T-helper 2 cell treated with Interferon-gamma antibody and Interleukin-4, amounts not matched to agents 5 μg/mL and 100 μg/mL, for 36 hours (primary cell): ENCODE measurements around the gene PLOD2.

ENCODE experiments used
- DNase-seq: peaks from one replicate; pipeline ENCODE4 v3.0.0; 2021; ENCODE audit warnings: low spot score
- H3K27ac Mint-ChIP-seq: one replicate; pipeline ENCODE4 v1.8.0; 2021; ENCODE audit warnings: mild to moderate bottlenecking, mixed read lengths
- H3K27me3 Mint-ChIP-seq: one replicate; pipeline ENCODE4 v1.8.0; 2021; ENCODE audit warnings: low read depth, mixed read lengths
- H3K36me3 Mint-ChIP-seq: one replicate; pipeline ENCODE4 v1.8.0; 2021; ENCODE audit warnings: low read depth, mixed read lengths
- H3K4me1 Mint-ChIP-seq: one replicate; pipeline ENCODE4 v1.8.0; 2021; ENCODE audit warnings: low read depth, mixed read lengths
- H3K4me3 Mint-ChIP-seq: one replicate; pipeline ENCODE4 v1.8.0; 2022; ENCODE audit warnings: mild to moderate bottlenecking, moderate library complexity, mixed read lengths
- H3K9me3 Mint-ChIP-seq: one replicate; pipeline ENCODE4 v1.8.0; 2021; ENCODE audit warnings: mixed read lengths

The PLOD2 gene

GRCh38 chr3:146142757-146143156 is 18.2 kb downstream of the PLOD2 start:
- no peaks in the 10 kb centered on the region for H3K9me3 Mint-ChIP-seq
- H3K4me1 Mint-ChIP-seq, result no peaks in the 10 kb centered on the region
- no peak for DNase-seq

GRCh38 chr3:146139586-146140110 is 21.3 kb downstream of the PLOD2 start:
- no peak for DNase-seq
- H3K4me1 Mint-ChIP-seq, result no peaks in the 10 kb centered on the region

More at GRCh38 chr3:146142757-146143156, 18.2 kb downstream of the PLOD2 start:
- Mint-ChIP-seq H3K36me3 (no peaks in the 10 kb centered on the region), H3K27me3 (no peaks in the 10 kb centered on the region), H3K4me3 (no peak overlapping the region), H3K27ac (no peak overlapping the region)

GRCh38 chr3:146138902-146139301 is 22.1 kb downstream of the PLOD2 start:
- no peak overlapping the region for H3K4me3 Mint-ChIP-seq
- H3K27ac Mint-ChIP-seq, result no peak overlapping the region
- H3K36me3 Mint-ChIP-seq, result no peaks in the 10 kb centered on the region
- no peaks in the 10 kb centered on the region for H3K4me1 Mint-ChIP-seq
- no peaks in the 10 kb centered on the region for H3K9me3 Mint-ChIP-seq
- H3K27me3 Mint-ChIP-seq, result no peaks in the 10 kb centered on the region
- no peak for DNase-seq

More at GRCh38 chr3:146139586-146140110, 21.3 kb downstream of the PLOD2 start:
- H3K36me3 Mint-ChIP-seq, result no peaks in the 10 kb centered on the region
- no peaks in the 10 kb centered on the region for H3K9me3 Mint-ChIP-seq
- no peak overlapping the region for H3K4me3 Mint-ChIP-seq
- H3K27ac Mint-ChIP-seq, result no peak overlapping the region
- H3K27me3 Mint-ChIP-seq, result no peaks in the 10 kb centered on the region

GRCh38 chr3:146136647-146137046 is 24.3 kb downstream of the PLOD2 start:
- Mint-ChIP-seq H3K9me3 (no peaks in the 10 kb centered on the region), H3K36me3 (no peaks in the 10 kb centered on the region), H3K27me3 (no peaks in the 10 kb centered on the region), H3K4me3 (no peak overlapping the region), H3K4me1 (no peaks in the 10 kb centered on the region), H3K27ac (no peak overlapping the region)
- DNase-seq, result no peak

- Mint-ChIP-seq H3K36me3 (no peaks in the 10 kb centered on the region), H3K9me3 (no peaks in the 10 kb centered on the region), H3K4me3 (no peak overlapping the region), H3K4me1 (no peaks in the 10 kb centered on the region), H3K27me3 (no peaks in the 10 kb centered on the region), H3K27ac (no peak overlapping the region)
- DNase-seq, result no peak
Observed at GRCh38 chr3:146134348-146135117, 26.5 kb downstream of the PLOD2 start.

GRCh38 chr3:146133441-146133840 is 27.5 kb downstream of the PLOD2 start:
- H3K36me3 Mint-ChIP-seq, result no peaks in the 10 kb centered on the region
- DNase-seq, result no peak
- H3K27me3 Mint-ChIP-seq, result no peaks in the 10 kb centered on the region
- H3K9me3 Mint-ChIP-seq, result no peaks in the 10 kb centered on the region
- no peak overlapping the region for H3K27ac Mint-ChIP-seq
- H3K4me3 Mint-ChIP-seq, result no peak overlapping the region
- no peaks in the 10 kb centered on the region for H3K4me1 Mint-ChIP-seq

- Mint-ChIP-seq H3K4me1 (no peaks in the 10 kb centered on the region), H3K27me3 (no peaks in the 10 kb centered on the region), H3K9me3 (no peaks in the 10 kb centered on the region), H3K27ac (no peak overlapping the region), H3K36me3 (no peaks in the 10 kb centered on the region), H3K4me3 (no peak overlapping the region)
- DNase-seq, result no peak
Observed at GRCh38 chr3:146131616-146132410, 29.2 kb downstream of the PLOD2 start.

GRCh38 chr3:146130881-146131371 is 30.1 kb downstream of the PLOD2 start:
- no peak overlapping the region for H3K4me3 Mint-ChIP-seq
- H3K36me3 Mint-ChIP-seq, result no peaks in the 10 kb centered on the region
- no peak overlapping the region for H3K27ac Mint-ChIP-seq
- H3K27me3 Mint-ChIP-seq, result no peaks in the 10 kb centered on the region
- no peak for DNase-seq
- H3K4me1 Mint-ChIP-seq, result no peaks in the 10 kb centered on the region
- no peaks in the 10 kb centered on the region for H3K9me3 Mint-ChIP-seq

- Mint-ChIP-seq H3K4me1 (no peaks in the 10 kb centered on the region), H3K4me3 (no peak overlapping the region), H3K27ac (no peak overlapping the region), H3K27me3 (no peaks in the 10 kb centered on the region), H3K36me3 (no peaks in the 10 kb centered on the region), H3K9me3 (no peaks in the 10 kb centered on the region)
- no peak for DNase-seq
Observed at GRCh38 chr3:146129750-146130149, 31.2 kb downstream of the PLOD2 start.

GRCh38 chr3:146128939-146129338 is 32.0 kb downstream of the PLOD2 start:
- no peak for DNase-seq
- Mint-ChIP-seq H3K4me3 (no peak overlapping the region), H3K27ac (no peak overlapping the region), H3K27me3 (no peaks in the 10 kb centered on the region), H3K4me1 (no peaks in the 10 kb centered on the region), H3K36me3 (no peaks in the 10 kb centered on the region), H3K9me3 (no peaks in the 10 kb centered on the region)

GRCh38 chr3:146128179-146128578 is 32.8 kb downstream of the PLOD2 start:
- Mint-ChIP-seq H3K4me1 (no peaks in the 10 kb centered on the region), H3K9me3 (no peaks in the 10 kb centered on the region)

GRCh38 chr3:146125951-146126350 is 35.0 kb downstream of the PLOD2 start:
- no peak overlapping the region for H3K4me3 Mint-ChIP-seq
- H3K36me3 Mint-ChIP-seq, result no peaks in the 10 kb centered on the region
- no peaks in the 10 kb centered on the region for H3K27me3 Mint-ChIP-seq
- no peaks in the 10 kb centered on the region for H3K4me1 Mint-ChIP-seq
- H3K9me3 Mint-ChIP-seq, result peaks cover 3% of the 10 kb centered on the region
- DNase-seq, result no peak
- H3K27ac Mint-ChIP-seq, result no peak overlapping the region

More at GRCh38 chr3:146128179-146128578, 32.8 kb downstream of the PLOD2 start:
- DNase-seq, result no peak
- Mint-ChIP-seq H3K36me3 (no peaks in the 10 kb centered on the region), H3K27ac (no peak overlapping the region), H3K4me3 (no peak overlapping the region), H3K27me3 (no peaks in the 10 kb centered on the region)

GRCh38 chr3:146124126-146124801 is 36.7 kb downstream of the PLOD2 start:
- Mint-ChIP-seq H3K36me3 (no peaks in the 10 kb centered on the region), H3K27ac (no peak overlapping the region), H3K4me1 (no peaks in the 10 kb centered on the region), H3K27me3 (no peaks in the 10 kb centered on the region), H3K4me3 (no peak overlapping the region), H3K9me3 (peaks cover 4% of the 10 kb centered on the region)
- no peak for DNase-seq
